ENCODE results near the gene MARK1.

DNA sequence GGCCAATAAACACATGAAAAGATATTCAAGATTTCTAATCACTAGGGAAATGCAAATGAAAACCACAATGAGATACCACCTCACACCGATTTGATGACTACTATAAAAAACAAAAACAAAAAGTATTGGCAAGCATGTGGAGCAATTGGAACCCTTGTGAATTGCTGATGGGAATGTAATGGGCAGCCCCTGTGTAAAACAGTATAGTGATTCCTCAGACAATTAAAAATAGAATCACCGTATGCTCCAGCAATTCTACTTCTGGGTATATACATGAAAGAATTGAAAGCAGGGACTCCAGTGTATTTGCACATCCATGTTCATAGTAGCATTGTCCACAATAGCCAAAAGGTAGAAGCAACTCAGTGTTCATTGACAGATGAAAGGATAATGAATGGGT lies 149.3 kb downstream of the MARK1 start:
- TF ChIP-seq, protein P1, sequence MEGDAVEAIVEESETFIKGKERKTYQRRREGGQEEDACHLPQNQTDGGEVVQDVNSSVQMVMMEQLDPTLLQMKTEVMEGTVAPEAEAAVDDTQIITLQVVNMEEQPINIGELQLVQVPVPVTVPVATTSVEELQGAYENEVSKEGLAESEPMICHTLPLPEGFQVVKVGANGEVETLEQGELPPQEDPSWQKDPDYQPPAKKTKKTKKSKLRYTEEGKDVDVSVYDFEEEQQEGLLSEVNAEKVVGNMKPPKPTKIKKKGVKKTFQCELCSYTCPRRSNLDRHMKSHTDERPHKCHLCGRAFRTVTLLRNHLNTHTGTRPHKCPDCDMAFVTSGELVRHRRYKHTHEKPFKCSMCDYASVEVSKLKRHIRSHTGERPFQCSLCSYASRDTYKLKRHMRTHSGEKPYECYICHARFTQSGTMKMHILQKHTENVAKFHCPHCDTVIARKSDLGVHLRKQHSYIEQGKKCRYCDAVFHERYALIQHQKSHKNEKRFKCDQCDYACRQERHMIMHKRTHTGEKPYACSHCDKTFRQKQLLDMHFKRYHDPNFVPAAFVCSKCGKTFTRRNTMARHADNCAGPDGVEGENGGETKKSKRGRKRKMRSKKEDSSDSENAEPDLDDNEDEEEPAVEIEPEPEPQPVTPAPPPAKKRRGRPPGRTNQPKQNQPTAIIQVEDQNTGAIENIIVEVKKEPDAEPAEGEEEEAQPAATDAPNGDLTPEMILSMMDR (conservative IDR thresholded peaks at IDR 0.05; ENCODE audit: low read depth in 2 of 2) = no peak
- no peak for TF ChIP-seq EZH2phosphoT487 (IDR thresholded peaks at IDR 0.05; ENCODE audit: unreplicated experiment)
- TF ChIP-seq POLR2AphosphoS5 (IDR thresholded peaks at IDR 0.05; ENCODE audit: low read depth) = no peak
- no peak for TF ChIP-seq EZH2 (IDR thresholded peaks at IDR 0.05; ENCODE audit: low read depth, unreplicated experiment)
- no peak for TF ChIP-seq ZNF114 (CRISPR knock-in tag; IDR thresholded peaks at IDR 0.05)
- TF ChIP-seq, protein P2, sequence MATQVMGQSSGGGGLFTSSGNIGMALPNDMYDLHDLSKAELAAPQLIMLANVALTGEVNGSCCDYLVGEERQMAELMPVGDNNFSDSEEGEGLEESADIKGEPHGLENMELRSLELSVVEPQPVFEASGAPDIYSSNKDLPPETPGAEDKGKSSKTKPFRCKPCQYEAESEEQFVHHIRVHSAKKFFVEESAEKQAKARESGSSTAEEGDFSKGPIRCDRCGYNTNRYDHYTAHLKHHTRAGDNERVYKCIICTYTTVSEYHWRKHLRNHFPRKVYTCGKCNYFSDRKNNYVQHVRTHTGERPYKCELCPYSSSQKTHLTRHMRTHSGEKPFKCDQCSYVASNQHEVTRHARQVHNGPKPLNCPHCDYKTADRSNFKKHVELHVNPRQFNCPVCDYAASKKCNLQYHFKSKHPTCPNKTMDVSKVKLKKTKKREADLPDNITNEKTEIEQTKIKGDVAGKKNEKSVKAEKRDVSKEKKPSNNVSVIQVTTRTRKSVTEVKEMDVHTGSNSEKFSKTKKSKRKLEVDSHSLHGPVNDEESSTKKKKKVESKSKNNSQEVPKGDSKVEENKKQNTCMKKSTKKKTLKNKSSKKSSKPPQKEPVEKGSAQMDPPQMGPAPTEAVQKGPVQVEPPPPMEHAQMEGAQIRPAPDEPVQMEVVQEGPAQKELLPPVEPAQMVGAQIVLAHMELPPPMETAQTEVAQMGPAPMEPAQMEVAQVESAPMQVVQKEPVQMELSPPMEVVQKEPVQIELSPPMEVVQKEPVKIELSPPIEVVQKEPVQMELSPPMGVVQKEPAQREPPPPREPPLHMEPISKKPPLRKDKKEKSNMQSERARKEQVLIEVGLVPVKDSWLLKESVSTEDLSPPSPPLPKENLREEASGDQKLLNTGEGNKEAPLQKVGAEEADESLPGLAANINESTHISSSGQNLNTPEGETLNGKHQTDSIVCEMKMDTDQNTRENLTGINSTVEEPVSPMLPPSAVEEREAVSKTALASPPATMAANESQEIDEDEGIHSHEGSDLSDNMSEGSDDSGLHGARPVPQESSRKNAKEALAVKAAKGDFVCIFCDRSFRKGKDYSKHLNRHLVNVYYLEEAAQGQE (IDR thresholded peaks at IDR 0.05; ENCODE audit: unreplicated experiment) = no peak
- no peak for TF ChIP-seq CREB1 (CRISPR knock-in tag; IDR thresholded peaks at IDR 0.05; ENCODE audit: low read depth)
- TF ChIP-seq NANOG (IDR thresholded peaks at IDR 0.05; ENCODE audit: borderline replicate concordance) = no peak
- no peak for TF ChIP-seq STAT1 (IDR thresholded peaks at IDR 0.05; ENCODE audit: unreplicated experiment)
- TF ChIP-seq, protein P3, sequence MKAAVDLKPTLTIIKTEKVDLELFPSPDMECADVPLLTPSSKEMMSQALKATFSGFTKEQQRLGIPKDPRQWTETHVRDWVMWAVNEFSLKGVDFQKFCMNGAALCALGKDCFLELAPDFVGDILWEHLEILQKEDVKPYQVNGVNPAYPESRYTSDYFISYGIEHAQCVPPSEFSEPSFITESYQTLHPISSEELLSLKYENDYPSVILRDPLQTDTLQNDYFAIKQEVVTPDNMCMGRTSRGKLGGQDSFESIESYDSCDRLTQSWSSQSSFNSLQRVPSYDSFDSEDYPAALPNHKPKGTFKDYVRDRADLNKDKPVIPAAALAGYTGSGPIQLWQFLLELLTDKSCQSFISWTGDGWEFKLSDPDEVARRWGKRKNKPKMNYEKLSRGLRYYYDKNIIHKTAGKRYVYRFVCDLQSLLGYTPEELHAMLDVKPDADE (IDR thresholded peaks at IDR 0.05) = no peak
